Omental fat pad (tissue), 4 donors: ENCODE measurements around the gene PRKAR1B. TPM values are rescaled to one million over a fixed set of nuclear protein-coding genes. Genes with fewer than 3 reads are reported as not detected.

ENCODE experiments used
- ATAC-seq: fragments of 150-250 bp; one replicate; pipeline ENCODE4 v1.9.1; 2016; ENCODE audit warnings: mild to moderate bottlenecking, moderate library complexity; ENCODE audit not compliant: low FRiP score
- DNase-seq: peaks from one replicate; pipeline ENCODE4 v3.0.0-alpha.2; 2019; ENCODE audit warnings: low spot score
- total RNA-seq, 4 donors: library from RNA; depleted of rRNA; stranded (reverse); fragments of >200 nt; gene quantifications; one replicate each; pipeline ENCODE4 v1.1.0, GENCODE V29; 2016
- TF ChIP-seq, protein P1 (sequence below), 3 donors: fragments of 450-650 bp; IDR thresholded peaks; one replicate each; pipeline ENCODE4 v1.5.1; 2016 to 2017; ENCODE audit warnings: antibody characterized with exemption in 3 of 3, mild to moderate bottlenecking in 3 of 3, moderate library complexity in 2 of 3

PRKAR1B gene
- total RNA-seq, 4 donors from 2014 or later, result 9.0 to 11.4 (median 10.3) TPM

DNA sequence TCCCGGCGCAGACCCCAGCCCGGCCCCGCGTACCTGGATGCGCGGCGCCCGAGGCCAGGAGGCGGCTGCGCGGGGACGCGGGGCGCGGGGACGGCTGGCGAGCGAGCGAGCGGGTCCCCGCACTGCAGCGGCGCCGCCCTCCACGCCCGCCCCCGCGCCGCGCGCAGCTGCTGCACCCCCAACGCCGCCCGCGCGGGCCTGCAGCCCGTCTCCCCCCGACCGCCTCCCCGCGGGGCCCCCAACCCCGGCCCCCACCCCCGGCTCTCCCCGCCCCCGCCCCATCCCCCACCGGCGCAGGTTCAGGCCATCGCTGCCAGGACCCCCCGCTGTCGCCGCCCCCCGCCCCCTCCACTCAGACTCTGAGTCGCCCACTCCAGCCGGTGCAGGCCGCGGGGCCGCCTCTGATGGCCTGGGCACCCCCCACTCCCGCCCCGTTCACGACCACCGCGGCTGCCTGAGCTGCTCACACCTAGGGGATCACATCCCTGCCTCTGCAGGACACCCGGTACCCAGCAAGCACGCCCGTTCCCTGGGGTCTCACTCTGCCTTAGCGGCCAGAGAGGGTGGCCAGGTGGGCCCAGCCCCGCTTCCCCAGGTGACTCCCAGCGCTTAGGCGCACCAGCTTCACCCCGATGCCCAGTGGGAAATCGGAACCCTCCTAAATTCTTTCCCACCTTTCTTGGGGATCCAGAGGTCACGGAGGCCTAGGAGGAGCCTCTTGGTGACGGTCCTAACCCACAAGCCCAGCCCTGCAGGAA, 14.5 kb downstream of the PRKAR1B start:
- ATAC-seq (no peak), DNase-seq (no peak)
- TF ChIP-seq, protein P1, sequence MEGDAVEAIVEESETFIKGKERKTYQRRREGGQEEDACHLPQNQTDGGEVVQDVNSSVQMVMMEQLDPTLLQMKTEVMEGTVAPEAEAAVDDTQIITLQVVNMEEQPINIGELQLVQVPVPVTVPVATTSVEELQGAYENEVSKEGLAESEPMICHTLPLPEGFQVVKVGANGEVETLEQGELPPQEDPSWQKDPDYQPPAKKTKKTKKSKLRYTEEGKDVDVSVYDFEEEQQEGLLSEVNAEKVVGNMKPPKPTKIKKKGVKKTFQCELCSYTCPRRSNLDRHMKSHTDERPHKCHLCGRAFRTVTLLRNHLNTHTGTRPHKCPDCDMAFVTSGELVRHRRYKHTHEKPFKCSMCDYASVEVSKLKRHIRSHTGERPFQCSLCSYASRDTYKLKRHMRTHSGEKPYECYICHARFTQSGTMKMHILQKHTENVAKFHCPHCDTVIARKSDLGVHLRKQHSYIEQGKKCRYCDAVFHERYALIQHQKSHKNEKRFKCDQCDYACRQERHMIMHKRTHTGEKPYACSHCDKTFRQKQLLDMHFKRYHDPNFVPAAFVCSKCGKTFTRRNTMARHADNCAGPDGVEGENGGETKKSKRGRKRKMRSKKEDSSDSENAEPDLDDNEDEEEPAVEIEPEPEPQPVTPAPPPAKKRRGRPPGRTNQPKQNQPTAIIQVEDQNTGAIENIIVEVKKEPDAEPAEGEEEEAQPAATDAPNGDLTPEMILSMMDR (IDR thresholded peaks at IDR 0.05), result no peak

DNA sequence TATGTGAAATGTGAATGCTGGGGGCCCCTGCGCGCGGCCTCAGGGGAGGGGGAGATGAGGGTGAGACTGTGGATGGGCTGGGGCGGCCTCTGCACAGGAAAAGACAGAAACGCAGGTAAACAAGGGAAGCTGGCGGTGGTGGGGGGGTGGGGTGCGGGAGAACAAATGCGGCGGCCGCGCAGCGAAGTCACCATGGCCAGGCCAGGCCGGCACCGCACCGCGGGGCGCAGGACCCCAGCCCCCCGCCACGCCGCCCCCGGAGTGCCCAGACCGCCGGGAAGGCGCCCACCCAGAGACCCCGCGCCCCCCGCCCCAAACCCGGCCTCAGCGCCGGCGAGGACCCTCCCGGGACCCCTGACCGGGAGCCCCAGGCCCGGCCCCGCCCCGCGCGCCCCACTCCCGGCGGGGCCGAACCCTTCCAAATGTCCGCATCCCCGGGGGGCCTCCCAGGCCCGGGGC, 15.1 kb downstream of the PRKAR1B start:
- ATAC-seq (no peak), DNase-seq (no peak)
- TF ChIP-seq, protein P1 (IDR thresholded peaks at IDR 0.05), result no peak

DNA sequence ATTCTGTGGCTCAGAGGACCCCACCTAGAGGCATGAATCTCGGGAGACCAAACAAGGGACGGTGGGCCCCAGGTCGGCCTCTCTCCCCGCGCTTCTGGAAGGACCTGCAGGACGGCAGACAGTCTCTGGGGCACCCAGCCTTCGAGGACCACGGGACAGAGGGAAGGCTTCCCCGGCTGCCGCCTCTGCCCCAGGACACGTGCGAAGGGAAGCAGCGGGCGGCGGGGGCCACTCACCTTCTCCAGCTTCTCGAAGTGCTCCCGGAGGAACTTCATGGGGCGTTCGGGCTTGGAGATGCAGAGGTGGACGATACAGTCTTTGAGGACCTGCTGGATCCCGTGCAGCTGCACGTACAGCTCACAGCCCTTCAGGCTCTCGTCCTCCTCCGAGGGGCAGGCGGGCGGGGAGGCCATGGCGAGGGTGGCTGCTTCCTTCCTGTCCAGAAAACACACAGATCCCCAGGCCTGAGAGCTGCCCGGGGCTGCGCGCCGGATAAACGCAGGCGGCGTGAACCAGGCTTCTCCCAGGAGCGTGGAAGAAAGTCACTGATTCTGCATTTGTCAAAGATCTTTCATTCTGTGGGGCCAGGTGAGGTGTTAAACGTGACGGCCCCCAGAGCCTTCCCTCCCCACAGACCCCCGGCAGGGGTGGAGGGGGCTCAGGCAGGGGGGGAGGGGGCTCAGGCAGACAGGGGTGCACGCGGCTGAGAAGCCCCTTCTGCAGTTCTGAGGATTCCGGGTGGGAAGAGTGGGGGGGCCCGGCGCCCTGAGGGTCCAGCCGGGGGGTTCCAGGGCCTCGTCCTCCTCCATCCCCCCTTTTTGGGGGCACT, 15.8 kb downstream of the PRKAR1B start:
- DNase-seq (no peak), ATAC-seq (peak; percentile 14)
- TF ChIP-seq, protein P1 (IDR thresholded peaks at IDR 0.05), result no peak

DNA sequence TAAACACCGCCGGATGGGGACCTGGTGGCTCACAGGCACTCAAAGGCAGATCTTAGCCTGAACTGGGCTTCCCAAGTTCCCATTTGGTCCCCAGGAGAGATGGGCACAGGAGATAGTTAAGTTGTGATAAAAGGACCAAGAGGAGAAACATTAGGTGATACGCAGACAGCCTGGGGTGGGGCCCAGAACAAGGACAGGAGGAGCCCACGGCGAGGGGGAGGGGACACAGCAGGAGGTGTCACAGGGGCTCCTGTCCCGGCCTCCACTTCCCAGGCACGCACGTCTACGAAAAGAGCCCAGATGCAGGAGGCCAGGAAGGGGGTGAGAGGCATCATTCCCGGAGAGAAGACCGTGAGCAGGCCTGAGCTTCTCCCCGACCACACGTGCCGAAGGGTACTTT, 16.9 kb downstream of the PRKAR1B start:
- ATAC-seq (no peak), DNase-seq (no peak)
- TF ChIP-seq, protein P1 (IDR thresholded peaks at IDR 0.05), result no peak

DNA sequence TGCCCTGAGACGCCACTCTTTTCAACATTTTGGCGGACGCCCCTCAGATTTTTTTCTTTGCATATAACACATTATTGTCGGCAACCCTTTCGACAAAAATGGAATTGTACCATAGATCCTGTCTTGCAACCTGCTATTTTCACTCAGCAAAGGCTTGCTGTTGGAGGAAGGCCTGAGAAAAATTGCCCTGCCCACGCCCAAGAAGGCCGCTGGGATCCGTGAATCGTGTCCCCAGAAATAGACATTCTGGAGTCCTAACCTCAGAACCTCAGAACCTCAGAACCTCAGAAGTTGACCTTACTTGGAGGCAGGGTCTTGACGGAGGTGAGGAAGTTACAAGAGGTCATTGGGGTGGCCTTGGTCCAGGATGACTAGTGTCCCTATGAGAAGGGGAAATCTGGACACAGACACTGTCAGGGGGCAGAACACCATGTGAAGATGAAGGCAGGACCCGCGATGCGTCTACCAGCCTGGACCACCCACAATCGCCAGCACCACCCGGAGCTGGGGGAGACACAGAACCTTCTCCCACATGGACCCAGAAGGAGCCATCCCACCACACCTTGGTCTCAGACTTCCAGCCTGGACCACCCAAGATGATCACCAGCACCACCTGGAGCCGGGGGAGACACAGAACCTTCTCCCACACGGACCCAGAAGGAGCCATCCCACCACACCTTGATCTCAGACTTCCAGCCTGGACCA, 19.6 kb downstream of the PRKAR1B start:
- no peak for ATAC-seq
- DNase-seq, result no peak
- TF ChIP-seq, protein P1 (IDR thresholded peaks at IDR 0.05), result no peak

DNA sequence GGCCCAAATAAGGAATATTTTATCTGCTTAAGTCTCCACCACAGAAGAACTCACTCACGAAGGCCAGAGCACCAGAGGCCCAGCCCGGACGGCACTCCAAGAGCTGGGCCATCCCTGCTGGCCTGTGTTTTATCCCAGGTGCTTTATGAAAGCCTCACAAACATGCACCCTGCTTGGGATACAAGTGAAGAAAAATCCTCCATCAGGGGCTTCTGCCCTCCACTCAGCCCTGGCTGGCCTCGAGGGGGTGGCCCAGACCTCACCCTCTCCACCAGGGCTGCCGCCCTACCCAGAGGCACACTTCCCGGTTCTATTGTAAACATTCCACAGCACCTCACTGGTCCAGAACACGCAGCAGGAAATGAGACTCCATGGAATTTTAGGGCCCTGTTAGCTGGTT, 20.4 kb downstream of the PRKAR1B start:
- DNase-seq (no peak), ATAC-seq (no peak)
- TF ChIP-seq, protein P1 (IDR thresholded peaks at IDR 0.05), result no peak
